NT2/D1 (cell line): ENCODE measurements around the gene TBC1D3.
"Not testable (repeated sequence)": the region's sequence is repeated elsewhere in the genome, so short reads cannot be mapped to it uniquely, and the experiment has no call there.

ENCODE experiments used
- SUZ12 ChIP-seq: IDR thresholded peaks from 2 replicates; pipeline ENCODE4 v1.6.1; 2011; ENCODE audit not compliant: insufficient read length, insufficient read depth; ENCODE audit errors: extremely low read depth
- YY1 ChIP-seq: IDR thresholded peaks from 2 replicates; pipeline ENCODE4 v1.6.1; 2011; ENCODE audit not compliant: insufficient read length, insufficient read depth
- ZNF274 ChIP-seq: IDR thresholded peaks from 2 replicates; pipeline ENCODE4 v1.6.1; 2011; ENCODE audit warnings: mild to moderate bottlenecking, low read depth, low read length

GRCh38 chr17:38225844-38226495, 33.6 kb upstream of the TBC1D3 start:
- not testable (repeated sequence) for TF ChIP-seq ZNF274, YY1, SUZ12
